Measurements from ENCODE around the gene RIC3.

Gene RIC3

GRCh38 chr11:8196749-8197148, 27.9 kb upstream of the RIC3 start:
- in situ Hi-C loops (cut with HindIII; ENCODE audit: low pct_ligation_motif_present, low sequenced_read_pairs): no loop called here
- Histone ChIP-seq H3K36me3 (replicated peaks) (no peaks in the 10 kb centered on the region), H3K27ac (no peak overlapping the region), H3K4me3 (ENCODE audit: low read depth, low read length) (no peak overlapping the region), H3K27me3 (replicated peaks) (peaks cover 2% of the 10 kb centered on the region)
- no peak for DNase-seq
- TF ChIP-seq CTCF (IDR thresholded peaks at IDR 0.05; ENCODE audit: low read depth, low read length, missing control alignments): no peak

- Histone ChIP-seq H3K4me3 (ENCODE audit: low read depth, low read length) (no peak overlapping the region), H3K27ac (no peak overlapping the region), H3K36me3 (replicated peaks) (no peaks in the 10 kb centered on the region), H3K27me3 (replicated peaks) (peaks cover 2% of the 10 kb centered on the region)
- in situ Hi-C loops (cut with HindIII; ENCODE audit: low pct_ligation_motif_present, low sequenced_read_pairs): no loop called here
- no peak for TF ChIP-seq CTCF (IDR thresholded peaks at IDR 0.05; ENCODE audit: low read depth, low read length, missing control alignments)
- DNase-seq: no peak
These were observed 26.1 kb upstream of the RIC3 start for GRCh38 chr11:8194956-8195355.

- no peak overlapping the region for H3K27ac ChIP-seq
- no peak for TF ChIP-seq CTCF (IDR thresholded peaks at IDR 0.05; ENCODE audit: low read depth, low read length, missing control alignments)
- DNase-seq: no peak
- H3K36me3 ChIP-seq (replicated peaks): no peaks in the 10 kb centered on the region
- H3K27me3 ChIP-seq (replicated peaks): peaks cover 2% of the 10 kb centered on the region
- in situ Hi-C loops (cut with HindIII; ENCODE audit: low pct_ligation_motif_present, low sequenced_read_pairs): no loop called here
- no peak overlapping the region for H3K4me3 ChIP-seq (ENCODE audit: low read depth, low read length)
These were observed 24.0 kb upstream of the RIC3 start for GRCh38 chr11:8192896-8193209.

GRCh38 chr11:8192016-8192895, 23.4 kb upstream of the RIC3 start:
- TF ChIP-seq CTCF (IDR thresholded peaks at IDR 0.05; ENCODE audit: low read depth, low read length, missing control alignments): peak; percentile 96
- in situ Hi-C loops (cut with HindIII; ENCODE audit: low pct_ligation_motif_present, low sequenced_read_pairs): no loop called here
- peak; percentile 69 for DNase-seq

GRCh38 chr11:8190431-8190830, 21.6 kb upstream of the RIC3 start:
- TF ChIP-seq CTCF (IDR thresholded peaks at IDR 0.05; ENCODE audit: low read depth, low read length, missing control alignments): no peak
- H3K27ac ChIP-seq: no peak overlapping the region
- no peaks in the 10 kb centered on the region for H3K36me3 ChIP-seq (replicated peaks)
- no peak for DNase-seq
- H3K4me3 ChIP-seq (ENCODE audit: low read depth, low read length): no peak overlapping the region
- peaks cover 2% of the 10 kb centered on the region for H3K27me3 ChIP-seq (replicated peaks)
- in situ Hi-C loops (cut with HindIII; ENCODE audit: low pct_ligation_motif_present, low sequenced_read_pairs): no loop called here

More at GRCh38 chr11:8192016-8192895, 23.4 kb upstream of the RIC3 start:
- H3K27me3 ChIP-seq (replicated peaks): peaks cover 2% of the 10 kb centered on the region
- H3K27ac ChIP-seq: no peak overlapping the region
- H3K36me3 ChIP-seq (replicated peaks): no peaks in the 10 kb centered on the region
- H3K4me3 ChIP-seq (ENCODE audit: low read depth, low read length): no peak overlapping the region

GRCh38 chr11:8186429-8186828, 17.6 kb upstream of the RIC3 start:
- no peak for TF ChIP-seq CTCF (IDR thresholded peaks at IDR 0.05; ENCODE audit: low read depth, low read length, missing control alignments)
- H3K27me3 ChIP-seq (replicated peaks): no peaks in the 10 kb centered on the region
- no peak for DNase-seq
- H3K4me3 ChIP-seq (ENCODE audit: low read depth, low read length): no peak overlapping the region
- in situ Hi-C loops (cut with HindIII; ENCODE audit: low pct_ligation_motif_present, low sequenced_read_pairs): no loop called here
- H3K27ac ChIP-seq: no peak overlapping the region
- no peaks in the 10 kb centered on the region for H3K36me3 ChIP-seq (replicated peaks)
